ENCODE measurements around the gene MDK.

The MDK gene

GRCh38 chr11:46392421-46393230 lies 11.2 kb downstream of the MDK start:
- Histone ChIP-seq H3K4me1 (ENCODE audit: control insufficient read depth, insufficient read depth, low read length) (peaks cover 32% of the 10 kb centered on the region), H3K9me3 (ENCODE audit: control insufficient read depth, insufficient read depth, low read depth, low read length) (no peaks in the 10 kb centered on the region), H3K27ac (ENCODE audit: low read depth, low read length) (no peak overlapping the region), H3K36me3 (ENCODE audit: control insufficient read depth, insufficient read depth, low read length) (peaks cover 13% of the 10 kb centered on the region), H3K27me3 (ENCODE audit: control insufficient read depth, insufficient read depth, low read length) (peaks cover 58% of the 10 kb centered on the region), H3K4me3 (ENCODE audit: low read depth, low read length) (peak overlapping the region; percentile 77), H3K9ac (ENCODE audit: low read length) (no peak overlapping the region)

DNA sequence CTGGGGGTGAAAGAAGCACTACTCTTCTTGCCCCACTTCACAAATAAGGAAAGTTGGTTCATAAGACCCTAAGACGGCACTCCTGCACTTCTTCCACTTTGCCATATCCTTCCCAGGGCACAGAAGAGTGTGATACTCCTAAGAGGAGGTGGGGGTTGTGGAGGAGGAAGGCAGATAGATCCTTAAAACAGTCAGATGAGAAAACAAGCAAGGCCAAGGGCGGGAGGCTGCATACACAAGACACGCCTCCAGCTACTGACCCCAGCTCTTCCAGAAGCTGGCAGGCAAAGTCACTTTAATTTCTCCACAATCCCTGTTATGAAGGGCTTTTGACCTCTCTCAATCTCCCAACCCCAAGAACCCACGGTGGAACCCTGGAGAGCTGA lies 11.8 kb downstream of the MDK start:
- no peak overlapping the region for H3K27ac ChIP-seq (ENCODE audit: low read depth, low read length)
- H3K36me3 ChIP-seq (ENCODE audit: control insufficient read depth, insufficient read depth, low read length), result peaks cover 18% of the 10 kb centered on the region
- H3K4me1 ChIP-seq (ENCODE audit: control insufficient read depth, insufficient read depth, low read length), result peaks cover 26% of the 10 kb centered on the region
- no peaks in the 10 kb centered on the region for H3K9me3 ChIP-seq (ENCODE audit: control insufficient read depth, insufficient read depth, low read depth, low read length)
- H3K4me3 ChIP-seq (ENCODE audit: low read depth, low read length), result peak overlapping the region; percentile 77
- no peak overlapping the region for H3K9ac ChIP-seq (ENCODE audit: low read length)
- H3K27me3 ChIP-seq (ENCODE audit: control insufficient read depth, insufficient read depth, low read length), result peaks cover 52% of the 10 kb centered on the region

- Histone ChIP-seq H3K4me3 (ENCODE audit: low read depth, low read length) (no peak overlapping the region), H3K27ac (ENCODE audit: low read depth, low read length) (no peak overlapping the region), H3K36me3 (ENCODE audit: control insufficient read depth, insufficient read depth, low read length) (peaks cover 18% of the 10 kb centered on the region), H3K4me1 (ENCODE audit: control insufficient read depth, insufficient read depth, low read length) (peaks cover 21% of the 10 kb centered on the region), H3K9ac (ENCODE audit: low read length) (no peak overlapping the region), H3K27me3 (ENCODE audit: control insufficient read depth, insufficient read depth, low read length) (peaks cover 47% of the 10 kb centered on the region), H3K9me3 (ENCODE audit: control insufficient read depth, insufficient read depth, low read depth, low read length) (no peaks in the 10 kb centered on the region)
Measured at GRCh38 chr11:46393759-46394158, 12.3 kb downstream of the MDK start.

GRCh38 chr11:46397526-46397925 lies 16.1 kb downstream of the MDK start:
- Histone ChIP-seq H3K27me3 (ENCODE audit: control insufficient read depth, insufficient read depth, low read length) (peaks cover 11% of the 10 kb centered on the region), H3K4me1 (ENCODE audit: control insufficient read depth, insufficient read depth, low read length) (0 out of 2 replicates have a peak, but pooled peaks cover 3% of the 10 kb centered on the region), H3K36me3 (ENCODE audit: control insufficient read depth, insufficient read depth, low read length) (peaks cover 23% of the 10 kb centered on the region), H3K9ac (ENCODE audit: low read length) (no peak overlapping the region), H3K27ac (ENCODE audit: low read depth, low read length) (no peak overlapping the region), H3K9me3 (ENCODE audit: control insufficient read depth, insufficient read depth, low read depth, low read length) (no peaks in the 10 kb centered on the region), H3K4me3 (ENCODE audit: low read depth, low read length) (no peak overlapping the region)

DNA sequence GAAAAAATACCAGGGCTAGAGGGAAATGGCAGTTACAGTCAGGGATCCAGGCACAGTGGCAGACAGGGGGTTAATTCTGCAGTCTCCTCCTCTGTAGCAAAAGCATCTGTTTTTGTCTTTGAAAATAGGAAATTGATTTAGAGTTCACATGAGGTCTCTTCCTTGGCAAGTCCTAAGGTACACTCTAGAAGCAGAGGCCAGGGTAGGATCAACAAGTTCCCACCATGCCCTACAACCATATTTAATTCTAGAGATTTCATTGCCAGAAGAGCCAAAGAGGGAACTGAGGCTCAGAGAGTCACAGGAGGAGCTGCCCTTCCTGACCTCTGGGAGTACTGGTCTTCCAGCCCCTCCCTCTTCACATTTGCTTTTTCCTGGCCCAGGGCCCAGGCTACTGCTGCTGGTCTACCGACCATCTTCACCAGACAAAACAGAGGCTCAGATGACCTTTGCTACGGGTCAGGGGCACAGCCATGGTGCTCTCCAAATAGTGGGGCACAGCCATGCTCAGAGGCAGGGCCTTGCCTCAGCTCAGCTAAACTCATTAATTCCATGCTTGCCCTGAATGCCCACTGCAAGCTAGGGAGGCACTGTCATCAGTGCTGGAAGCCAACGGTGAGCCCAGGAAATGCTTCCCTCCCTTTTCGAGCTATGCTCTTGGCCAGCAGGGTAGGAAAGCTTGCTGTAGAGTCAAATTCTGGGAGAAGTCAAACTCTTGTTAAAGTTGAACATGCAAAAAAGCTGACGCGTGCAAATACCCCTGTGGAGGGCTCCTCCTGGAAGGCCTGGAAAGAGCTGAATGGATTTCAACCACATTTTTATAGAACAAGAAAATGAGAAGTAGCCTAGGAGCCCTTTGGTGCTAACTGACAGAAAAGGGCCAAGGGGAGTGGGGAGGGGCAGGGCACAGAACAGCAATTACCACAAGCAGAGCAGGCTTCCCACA lies 21.8 kb downstream of the MDK start:
- Histone ChIP-seq H3K9me3 (ENCODE audit: control insufficient read depth, insufficient read depth, low read depth, low read length) (no peaks in the 10 kb centered on the region), H3K27me3 (ENCODE audit: control insufficient read depth, insufficient read depth, low read length) (no peaks in the 10 kb centered on the region), H3K27ac (ENCODE audit: low read depth, low read length) (no peak overlapping the region), H3K9ac (ENCODE audit: low read length) (no peak overlapping the region), H3K4me1 (ENCODE audit: control insufficient read depth, insufficient read depth, low read length) (no peaks in the 10 kb centered on the region), H3K4me3 (ENCODE audit: low read depth, low read length) (no peak overlapping the region), H3K36me3 (ENCODE audit: control insufficient read depth, insufficient read depth, low read length) (peaks cover 36% of the 10 kb centered on the region)

- Histone ChIP-seq H3K9ac (ENCODE audit: low read length) (no peak overlapping the region), H3K9me3 (ENCODE audit: control insufficient read depth, insufficient read depth, low read depth, low read length) (no peaks in the 10 kb centered on the region), H3K27ac (ENCODE audit: low read depth, low read length) (no peak overlapping the region), H3K27me3 (ENCODE audit: control insufficient read depth, insufficient read depth, low read length) (no peaks in the 10 kb centered on the region), H3K4me1 (ENCODE audit: control insufficient read depth, insufficient read depth, low read length) (no peaks in the 10 kb centered on the region), H3K36me3 (ENCODE audit: control insufficient read depth, insufficient read depth, low read length) (peaks cover 47% of the 10 kb centered on the region), H3K4me3 (ENCODE audit: low read depth, low read length) (no peak overlapping the region)
Measured at GRCh38 chr11:46404476-46405017, 23.1 kb downstream of the MDK start.

DNA sequence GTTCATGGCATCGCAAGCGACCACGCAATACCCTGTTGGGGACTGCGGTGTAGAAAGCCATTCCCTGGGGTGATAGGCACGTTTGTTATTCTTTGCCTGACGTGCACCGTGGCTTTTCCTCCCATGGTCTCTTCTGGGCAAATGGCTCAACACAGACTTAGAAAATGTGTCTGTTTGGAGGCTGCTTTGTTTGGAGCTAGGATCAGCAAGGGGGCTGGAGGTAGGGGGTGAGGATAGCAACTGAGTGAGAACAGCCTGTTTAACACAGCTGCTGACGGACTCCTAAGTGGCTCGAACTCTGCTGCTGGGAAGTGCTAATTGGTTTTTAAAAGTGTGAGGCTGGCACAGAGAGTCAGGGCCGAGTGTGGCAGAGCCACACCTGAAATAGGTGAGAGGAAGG lies 26.2 kb downstream of the MDK start:
- Histone ChIP-seq H3K27me3 (ENCODE audit: control insufficient read depth, insufficient read depth, low read length) (no peaks in the 10 kb centered on the region), H3K4me1 (ENCODE audit: control insufficient read depth, insufficient read depth, low read length) (peaks cover 2% of the 10 kb centered on the region; the same call in 1 of the 2 replicates), H3K9me3 (ENCODE audit: control insufficient read depth, insufficient read depth, low read depth, low read length) (no peaks in the 10 kb centered on the region), H3K4me3 (ENCODE audit: low read depth, low read length) (no peak overlapping the region), H3K36me3 (ENCODE audit: control insufficient read depth, insufficient read depth, low read length) (peaks cover 52% of the 10 kb centered on the region), H3K9ac (ENCODE audit: low read length) (no peak overlapping the region), H3K27ac (ENCODE audit: low read depth, low read length) (no peak overlapping the region)

DNA sequence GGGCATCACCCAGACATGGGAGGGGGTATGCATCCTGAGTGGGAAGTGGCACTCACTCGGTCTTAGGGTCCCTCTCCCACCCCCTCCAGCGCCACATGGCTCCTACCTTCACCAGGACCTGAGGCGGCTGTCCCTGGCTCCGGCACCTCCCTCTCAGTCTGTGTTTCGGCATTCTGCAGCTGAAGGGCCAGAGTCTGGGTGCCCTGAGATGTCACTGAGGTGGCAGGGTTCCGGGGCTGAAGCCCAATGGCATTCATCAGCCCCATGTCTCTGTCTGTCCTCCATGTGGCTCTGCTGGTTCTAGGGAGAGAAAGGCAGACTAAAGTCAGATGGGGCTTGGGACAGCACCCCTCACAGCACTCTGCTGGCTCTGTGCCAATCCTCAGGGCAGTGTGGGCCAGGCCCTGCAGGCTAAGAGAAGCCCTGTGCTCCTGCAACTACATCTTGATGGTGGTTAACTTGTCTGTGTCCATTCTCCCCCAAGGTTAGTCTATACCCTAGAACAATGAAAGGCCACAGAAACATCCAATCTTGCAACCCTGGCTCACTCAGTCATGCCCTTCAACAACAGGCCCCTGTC lies 27.0 kb downstream of the MDK start:
- peaks cover 2% of the 10 kb centered on the region; the same call in 1 of the 2 replicates for H3K4me1 ChIP-seq (ENCODE audit: control insufficient read depth, insufficient read depth, low read length)
- no peaks in the 10 kb centered on the region for H3K9me3 ChIP-seq (ENCODE audit: control insufficient read depth, insufficient read depth, low read depth, low read length)
- H3K27ac ChIP-seq (ENCODE audit: low read depth, low read length), result no peak overlapping the region
- H3K27me3 ChIP-seq (ENCODE audit: control insufficient read depth, insufficient read depth, low read length), result no peaks in the 10 kb centered on the region
- H3K9ac ChIP-seq (ENCODE audit: low read length), result no peak overlapping the region
- H3K4me3 ChIP-seq (ENCODE audit: low read depth, low read length), result no peak overlapping the region
- peaks cover 50% of the 10 kb centered on the region for H3K36me3 ChIP-seq (ENCODE audit: control insufficient read depth, insufficient read depth, low read length)

GRCh38 chr11:46410021-46410420 lies 28.6 kb downstream of the MDK start:
- Histone ChIP-seq H3K9me3 (ENCODE audit: control insufficient read depth, insufficient read depth, low read depth, low read length) (no peaks in the 10 kb centered on the region), H3K9ac (ENCODE audit: low read length) (no peak overlapping the region), H3K27me3 (ENCODE audit: control insufficient read depth, insufficient read depth, low read length) (no peaks in the 10 kb centered on the region), H3K27ac (ENCODE audit: low read depth, low read length) (no peak overlapping the region), H3K4me1 (ENCODE audit: control insufficient read depth, insufficient read depth, low read length) (peaks cover 2% of the 10 kb centered on the region; the same call in 1 of the 2 replicates), H3K36me3 (ENCODE audit: control insufficient read depth, insufficient read depth, low read length) (peaks cover 55% of the 10 kb centered on the region), H3K4me3 (ENCODE audit: low read depth, low read length) (no peak overlapping the region)

DNA sequence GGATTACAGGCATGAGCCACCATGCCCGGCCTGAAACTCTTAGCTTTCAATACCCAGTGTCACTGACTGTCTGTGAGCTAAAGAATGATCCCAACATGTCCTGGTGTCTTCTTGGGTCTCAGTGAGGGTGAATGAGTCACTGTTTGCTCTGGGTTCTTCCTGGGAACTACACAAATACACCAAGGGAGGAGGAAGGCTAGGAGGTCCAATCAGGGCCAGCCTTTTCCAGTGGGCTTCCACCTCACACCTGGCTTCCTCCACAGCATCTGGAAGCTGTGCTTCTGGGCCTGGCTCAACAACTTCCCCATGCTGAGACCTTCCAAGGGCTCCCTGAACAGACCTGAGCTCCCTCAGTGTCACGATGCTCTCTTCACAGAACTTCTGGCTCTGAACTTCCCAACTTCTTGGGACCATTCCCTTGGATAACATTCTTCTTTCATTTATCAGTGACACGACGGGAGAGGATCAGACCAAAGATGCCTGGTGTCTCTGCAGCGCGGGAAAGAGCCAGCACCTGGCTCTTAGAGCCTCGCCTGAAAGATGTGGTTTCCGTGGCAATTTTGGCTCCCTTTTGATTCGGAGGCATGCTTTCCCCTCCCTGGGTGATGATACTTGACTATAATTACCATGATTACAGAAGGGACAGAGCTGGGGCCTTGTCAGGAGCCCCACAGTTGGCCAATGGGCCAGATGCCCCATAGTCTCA lies 32.4 kb downstream of the MDK start:
- no peaks in the 10 kb centered on the region for H3K9me3 ChIP-seq (ENCODE audit: control insufficient read depth, insufficient read depth, low read depth, low read length)
- no peaks in the 10 kb centered on the region for H3K27me3 ChIP-seq (ENCODE audit: control insufficient read depth, insufficient read depth, low read length)
- peaks cover 54% of the 10 kb centered on the region for H3K36me3 ChIP-seq (ENCODE audit: control insufficient read depth, insufficient read depth, low read length)
- no peak overlapping the region for H3K27ac ChIP-seq (ENCODE audit: low read depth, low read length)
- peaks cover 2% of the 10 kb centered on the region; the same call in 1 of the 2 replicates for H3K4me1 ChIP-seq (ENCODE audit: control insufficient read depth, insufficient read depth, low read length)
- no peak overlapping the region for H3K4me3 ChIP-seq (ENCODE audit: low read depth, low read length)
- H3K9ac ChIP-seq (ENCODE audit: low read length), result no peak overlapping the region

All from HUES6 (cell line).